Keratinocyte (primary cell): ENCODE measurements around the gene HIPK1. TPM values are rescaled to one million over a fixed set of nuclear protein-coding genes. Genes with fewer than 3 reads are reported as not detected.

Experiments
- DNase-seq: peaks from one replicate; pipeline ENCODE4 v3.0.0-alpha.2; 2011; ENCODE audit warnings: low read depth, missing footprints, low spot score
- FAIRE-seq: peaks from 2 replicates; lab custom pipeline; 2011; peaks lifted over from hg19 to GRCh38; lab: Jason Lieb, UNC
- H2AFZ ChIP-seq: 2 replicates; pipeline ENCODE4 v1.6.0; 2012; ENCODE audit warnings: low read length, control low read depth, inconsistent platforms; ENCODE audit not compliant: control insufficient read depth
- H3K27ac ChIP-seq: 2 replicates; pipeline ENCODE4 v1.5.1; 2011; ENCODE audit warnings: low read length; ENCODE audit not compliant: control insufficient read depth, insufficient read depth
- H3K27me3 ChIP-seq: 3 replicates; pipeline ENCODE4 v1.6.0; 2011; ENCODE audit warnings: low read length; ENCODE audit not compliant: control insufficient read depth, insufficient read depth; ENCODE audit errors: extremely low read depth
- H3K36me3 ChIP-seq, 2 experiments: 2 replicates in 1 of 2; 3 replicates in 1 of 2; pipeline ENCODE4 v1.5.1; 2011; ENCODE audit warnings: low read length in 2 of 2, mild to moderate bottlenecking in 1 of 2; ENCODE audit not compliant: control insufficient read depth in 2 of 2, insufficient read depth in 2 of 2; ENCODE audit errors: extremely low read depth in 1 of 2
- H3K4me1 ChIP-seq: 3 replicates; pipeline ENCODE4 v1.5.1; 2011; ENCODE audit warnings: low read length; ENCODE audit not compliant: control insufficient read depth, insufficient read depth; ENCODE audit errors: extremely low read depth
- H3K4me2 ChIP-seq: 3 replicates; pipeline ENCODE4 v1.6.0; 2011; ENCODE audit warnings: low read depth, low read length; ENCODE audit not compliant: control insufficient read depth, insufficient read depth; ENCODE audit errors: extremely low read depth
- H3K4me3 ChIP-seq, 3 experiments: fragments of 200-600 bp in 1 of 3; sonication (generic) in 1 of 3; 2 replicates in 2 of 3; 3 replicates in 1 of 3; pipeline ENCODE4 v1.5.1; 2011 to 2016; ENCODE audit warnings: low read length in 3 of 3, mild to moderate bottlenecking in 3 of 3, control low read depth in 2 of 3, inconsistent platforms in 1 of 3, low read depth in 1 of 3, mixed read lengths in 1 of 3, mixed run types in 1 of 3, moderate library complexity in 1 of 3; ENCODE audit not compliant: control insufficient read depth in 2 of 3, insufficient read depth in 2 of 3; ENCODE audit errors: extremely low read depth in 1 of 3
- H3K79me2 ChIP-seq: 2 replicates; pipeline ENCODE4 v1.6.0; 2012; ENCODE audit warnings: low read length; ENCODE audit not compliant: control insufficient read depth, insufficient read depth
- H3K9ac ChIP-seq: 3 replicates; pipeline ENCODE4 v1.6.0; 2011; ENCODE audit warnings: low read length; ENCODE audit not compliant: control insufficient read depth, insufficient read depth; ENCODE audit errors: extremely low read depth
- H3K9me1 ChIP-seq: 3 replicates; pipeline ENCODE4 v1.6.0; 2011; ENCODE audit warnings: low read length; ENCODE audit not compliant: control insufficient read depth, insufficient read depth; ENCODE audit errors: extremely low read depth
- H3K9me3 ChIP-seq: 2 replicates; pipeline ENCODE4 v1.5.1; 2012; ENCODE audit warnings: low read depth, low read length; ENCODE audit not compliant: control insufficient read depth
- H4K20me1 ChIP-seq: 3 replicates; pipeline ENCODE4 v1.6.0; 2011; ENCODE audit warnings: low read length; ENCODE audit not compliant: control insufficient read depth, insufficient read depth; ENCODE audit errors: extremely low read depth
- EZH2 ChIP-seq: IDR thresholded peaks from one replicate; pipeline ENCODE4 v1.6.1; 2012; ENCODE audit warnings: inconsistent platforms, mild to moderate bottlenecking, low read length, moderate library complexity
- dilution Hi-C: fragments of 300-500 bp; cut with MboI; formaldehyde crosslinking; loops from one replicate; pipeline ENCODE4 v1.7.0; 2020; ENCODE audit warnings: low sequenced_read_pairs; ENCODE audit not compliant: extremely low pct_ligation_motif_present
- polyA plus RNA-seq, 5 experiments: library from polyadenylated mRNA; depleted of rRNA in 3 of 5; stranded (reverse) in 3 of 5; stranded (forward) in 1 of 5; unstranded in 1 of 5; fragments of >200 nt; gene quantifications; 1 replicate in 1 of 5; 2 replicates in 3 of 5; 3 replicates in 1 of 5; pipeline versions ENCODE4 v1.2.1 to v1.2.3, GENCODE V29; 2011 to 2012; ENCODE audit warnings: missing spikeins in 2 of 5, low read depth in 1 of 5, low replicate concordance in 1 of 5
- TF ChIP-seq, protein P1 (sequence below), 3 experiments: IDR thresholded peaks in 1 of 3; conservative IDR thresholded peaks in 1 of 3; optimal IDR thresholded peaks in 1 of 3; 2 replicates in 2 of 3; 3 replicates in 1 of 3; pipeline versions ENCODE3 to v1.5.1; 2011; ENCODE audit warnings: low read length in 3 of 3, mild to moderate bottlenecking in 3 of 3, moderate library complexity in 2 of 3, control low read depth in 1 of 3, inconsistent platforms in 1 of 3; ENCODE audit not compliant: insufficient read depth in 2 of 3; ENCODE audit errors: extremely low read depth in 1 of 3

HIPK1 gene
- polyA plus RNA-seq, 1 donor (not counting 4 experiments of a cell fraction or from before 2014, with no cell fraction given): 19.9 TPM

DNA sequence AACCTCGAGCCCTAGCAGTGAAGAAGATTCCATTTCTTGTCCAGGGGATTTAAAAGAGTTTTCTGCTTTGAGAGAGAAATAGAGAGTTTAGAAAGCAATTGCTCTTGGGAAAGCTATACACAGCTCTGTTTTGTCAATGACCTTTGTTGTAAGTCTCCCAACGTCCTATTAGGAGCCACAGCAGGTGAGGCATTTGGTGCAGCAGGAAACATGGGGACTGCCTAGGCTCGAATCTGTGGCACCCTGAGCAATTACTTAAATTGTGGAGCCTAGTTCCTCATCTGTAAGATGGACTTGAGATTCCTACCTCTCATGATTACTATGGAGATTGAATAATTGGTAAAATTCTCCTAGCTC lies 15.8 kb upstream of the HIPK1 start:
- Histone ChIP-seq H3K27ac (no peak overlapping the region), H3K9me3 (no peaks in the 10 kb centered on the region), H3K9me1 (no peaks in the 10 kb centered on the region), H3K4me3 (no peak overlapping the region), H4K20me1 (no peaks in the 10 kb centered on the region), H3K27me3 (no peaks in the 10 kb centered on the region), H3K79me2 (no peaks in the 10 kb centered on the region), H3K9ac (no peak overlapping the region), H3K4me2 (no peak overlapping the region), H3K4me1 (peaks cover 4% of the 10 kb centered on the region), H3K36me3 (peaks cover 11 to 28% of the 10 kb centered on the region in 2 experiments), H2AFZ (no peak overlapping the region)
- FAIRE-seq (no peak), DNase-seq (no peak)
- TF ChIP-seq, protein P1, sequence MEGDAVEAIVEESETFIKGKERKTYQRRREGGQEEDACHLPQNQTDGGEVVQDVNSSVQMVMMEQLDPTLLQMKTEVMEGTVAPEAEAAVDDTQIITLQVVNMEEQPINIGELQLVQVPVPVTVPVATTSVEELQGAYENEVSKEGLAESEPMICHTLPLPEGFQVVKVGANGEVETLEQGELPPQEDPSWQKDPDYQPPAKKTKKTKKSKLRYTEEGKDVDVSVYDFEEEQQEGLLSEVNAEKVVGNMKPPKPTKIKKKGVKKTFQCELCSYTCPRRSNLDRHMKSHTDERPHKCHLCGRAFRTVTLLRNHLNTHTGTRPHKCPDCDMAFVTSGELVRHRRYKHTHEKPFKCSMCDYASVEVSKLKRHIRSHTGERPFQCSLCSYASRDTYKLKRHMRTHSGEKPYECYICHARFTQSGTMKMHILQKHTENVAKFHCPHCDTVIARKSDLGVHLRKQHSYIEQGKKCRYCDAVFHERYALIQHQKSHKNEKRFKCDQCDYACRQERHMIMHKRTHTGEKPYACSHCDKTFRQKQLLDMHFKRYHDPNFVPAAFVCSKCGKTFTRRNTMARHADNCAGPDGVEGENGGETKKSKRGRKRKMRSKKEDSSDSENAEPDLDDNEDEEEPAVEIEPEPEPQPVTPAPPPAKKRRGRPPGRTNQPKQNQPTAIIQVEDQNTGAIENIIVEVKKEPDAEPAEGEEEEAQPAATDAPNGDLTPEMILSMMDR (optimal IDR thresholded peaks at IDR 0.05 in 1 of 3, IDR thresholded peaks at IDR 0.05 in 1 of 3, conservative IDR thresholded peaks at IDR 0.05 in 1 of 3; ENCODE audit: extremely low read depth in 1 of 3, insufficient read depth in 2 of 3, low read length in 3 of 3): no peak
- no peak for TF ChIP-seq EZH2
- dilution Hi-C loops: no loop called here

DNA sequence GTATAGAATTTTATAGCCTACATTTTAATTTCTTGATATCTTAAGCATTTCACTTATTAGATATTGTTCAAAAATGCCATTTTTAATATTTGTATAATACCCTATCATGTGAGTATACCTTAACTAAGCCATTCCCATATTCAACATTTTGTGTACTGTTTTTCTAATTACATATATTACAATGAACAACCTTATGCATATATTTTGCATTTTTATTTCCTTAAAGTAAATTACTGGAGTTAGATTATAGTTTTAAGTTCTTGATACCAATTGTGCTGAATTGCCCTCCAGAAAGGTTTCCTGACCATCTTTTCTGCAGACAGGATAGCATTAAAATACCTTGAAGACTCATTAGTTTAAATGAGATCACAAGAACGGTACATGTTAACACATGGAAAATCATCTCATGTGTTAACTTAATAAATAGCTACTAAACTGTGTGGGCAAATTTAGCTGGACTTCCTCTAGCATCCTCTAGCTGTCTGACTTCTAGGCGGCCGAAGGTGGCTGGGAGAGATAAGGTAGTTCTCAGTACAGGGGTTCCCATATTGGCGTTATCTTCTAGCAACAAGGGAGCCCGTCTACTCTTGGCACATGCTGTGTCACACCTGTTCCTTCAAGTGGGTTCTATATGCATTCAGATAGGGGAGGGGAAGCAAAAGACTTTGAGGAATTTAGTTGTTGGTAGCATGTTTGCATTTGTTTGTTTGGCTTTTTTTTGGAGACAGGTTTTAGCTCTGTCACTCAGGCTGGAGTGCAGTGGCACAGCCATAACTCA lies 15.0 kb upstream of the HIPK1 start:
- Histone ChIP-seq H4K20me1 (no peaks in the 10 kb centered on the region), H3K79me2 (no peaks in the 10 kb centered on the region), H3K9me3 (no peaks in the 10 kb centered on the region), H3K9me1 (no peaks in the 10 kb centered on the region), H3K9ac (no peak overlapping the region), H3K36me3 (peaks cover 8 to 25% of the 10 kb centered on the region in 2 experiments), H3K4me2 (no peak overlapping the region), H3K27ac (no peak overlapping the region), H3K4me1 (peaks cover 4% of the 10 kb centered on the region), H3K27me3 (no peaks in the 10 kb centered on the region), H2AFZ (no peak overlapping the region), H3K4me3 (no peak overlapping the region)
- TF ChIP-seq, protein P1 (optimal IDR thresholded peaks at IDR 0.05 in 1 of 3, IDR thresholded peaks at IDR 0.05 in 1 of 3, conservative IDR thresholded peaks at IDR 0.05 in 1 of 3; ENCODE audit: extremely low read depth in 1 of 3, insufficient read depth in 2 of 3, low read length in 3 of 3): no peak
- TF ChIP-seq EZH2: no peak
- dilution Hi-C loops: no loop called here
- FAIRE-seq (no peak), DNase-seq (no peak)
